Mucosa of descending colon (tissue), 3 donors: ENCODE results near the gene UNC13A. TPM values are rescaled to one million over a fixed set of nuclear protein-coding genes. Genes with fewer than 3 reads are reported as not detected.

Source experiments
- ATAC-seq: fragments of 200-7000 bp; cut with Tn5 transposase; one replicate; pipeline ENCODE4 v1.9.1; 2020; ENCODE audit warnings: mild to moderate bottlenecking, moderate library complexity
- DNase-seq, 3 donors: peaks; one replicate each; pipeline ENCODE4 v3.0.0-alpha.2; 2020
- H3K36me3 ChIP-seq: fragments of 200-600 bp; one replicate; pipeline ENCODE4 v1.8.0; 2021; ENCODE audit warnings: low read depth, mild to moderate bottlenecking
- H3K4me1 ChIP-seq: fragments of 200-600 bp; one replicate; pipeline ENCODE4 v1.8.0; 2021; ENCODE audit warnings: low read depth, mild to moderate bottlenecking
- H3K4me3 ChIP-seq: fragments of 200-600 bp; one replicate; pipeline ENCODE4 v1.8.0; 2021; ENCODE audit warnings: mild to moderate bottlenecking
- H3K9me3 ChIP-seq: fragments of 200-600 bp; one replicate; pipeline ENCODE4 v1.8.0; 2021; ENCODE audit warnings: mild to moderate bottlenecking
- intact Hi-C, 2 donors: fragments of 100-400 bp; cut with DNase I in 1 of 2; cut with micrococcal nuclease in 1 of 2; formaldehyde crosslinking; loops; one replicate each; pipeline versions ENCODE4 v1.11.0 to v1.11.1; 2022; cut with DNase I, micrococcal nuclease
- total RNA-seq, 3 donors: library from RNA; stranded (reverse); fragmentation: NEBNext Ultra II Directional in 2 of 3; extraction: Animal tissue kit (Norgen Biotek cat#: 25700) in 2 of 3; gene quantifications; one replicate each; pipeline versions ENCODE4 v1.2.1 to v1.2.4, GENCODE V29; 2021 to 2023
- TF ChIP-seq, protein P1 (sequence below): fragments of 200-600 bp; IDR thresholded peaks from one replicate; pipeline ENCODE4 v1.8.0; 2022; ENCODE audit warnings: antibody characterized with exemption, mild to moderate bottlenecking
- donor health status: DM: no; HTN: no; CAD: no; lungs with moderate emphysema.
- donor health status: DM: no; HTN: no; CAD: no.
- donor health status: DM: no; HTN: yes; CAD: no.

Gene UNC13A
- total RNA-seq, 3 donors from 2014 or later, result 0.53 to 0.85 (median 0.72) TPM

DNA sequence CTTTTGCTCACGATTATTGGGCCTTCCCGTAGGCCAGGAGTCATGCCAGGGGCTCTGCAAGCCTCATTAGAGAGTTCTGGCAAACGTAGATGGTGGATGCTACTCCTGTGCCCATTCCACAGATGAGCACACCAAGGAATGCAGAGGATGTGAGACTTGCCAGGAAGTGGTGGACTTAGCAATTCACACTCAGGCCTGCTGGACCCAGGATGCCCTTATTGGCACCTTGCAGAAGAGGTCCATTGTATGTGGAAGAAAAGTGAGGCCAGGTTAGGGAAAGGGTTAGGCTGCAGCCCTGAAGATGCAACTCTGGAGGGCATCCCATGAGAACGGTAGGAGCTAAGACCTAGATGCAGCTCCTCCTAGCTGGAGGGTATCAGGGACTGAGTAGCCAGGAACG is 5.9 kb downstream of the UNC13A start:
- ATAC-seq (no peak), DNase-seq (no peak)
- Histone ChIP-seq H3K4me3 (no peak overlapping the region), H3K36me3 (no peaks in the 10 kb centered on the region), H3K4me1 (peaks cover 4% of the 10 kb centered on the region), H3K9me3 (no peaks in the 10 kb centered on the region)
- intact Hi-C loops, result no loop called here
- TF ChIP-seq, protein P1, sequence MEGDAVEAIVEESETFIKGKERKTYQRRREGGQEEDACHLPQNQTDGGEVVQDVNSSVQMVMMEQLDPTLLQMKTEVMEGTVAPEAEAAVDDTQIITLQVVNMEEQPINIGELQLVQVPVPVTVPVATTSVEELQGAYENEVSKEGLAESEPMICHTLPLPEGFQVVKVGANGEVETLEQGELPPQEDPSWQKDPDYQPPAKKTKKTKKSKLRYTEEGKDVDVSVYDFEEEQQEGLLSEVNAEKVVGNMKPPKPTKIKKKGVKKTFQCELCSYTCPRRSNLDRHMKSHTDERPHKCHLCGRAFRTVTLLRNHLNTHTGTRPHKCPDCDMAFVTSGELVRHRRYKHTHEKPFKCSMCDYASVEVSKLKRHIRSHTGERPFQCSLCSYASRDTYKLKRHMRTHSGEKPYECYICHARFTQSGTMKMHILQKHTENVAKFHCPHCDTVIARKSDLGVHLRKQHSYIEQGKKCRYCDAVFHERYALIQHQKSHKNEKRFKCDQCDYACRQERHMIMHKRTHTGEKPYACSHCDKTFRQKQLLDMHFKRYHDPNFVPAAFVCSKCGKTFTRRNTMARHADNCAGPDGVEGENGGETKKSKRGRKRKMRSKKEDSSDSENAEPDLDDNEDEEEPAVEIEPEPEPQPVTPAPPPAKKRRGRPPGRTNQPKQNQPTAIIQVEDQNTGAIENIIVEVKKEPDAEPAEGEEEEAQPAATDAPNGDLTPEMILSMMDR, result no peak

DNA sequence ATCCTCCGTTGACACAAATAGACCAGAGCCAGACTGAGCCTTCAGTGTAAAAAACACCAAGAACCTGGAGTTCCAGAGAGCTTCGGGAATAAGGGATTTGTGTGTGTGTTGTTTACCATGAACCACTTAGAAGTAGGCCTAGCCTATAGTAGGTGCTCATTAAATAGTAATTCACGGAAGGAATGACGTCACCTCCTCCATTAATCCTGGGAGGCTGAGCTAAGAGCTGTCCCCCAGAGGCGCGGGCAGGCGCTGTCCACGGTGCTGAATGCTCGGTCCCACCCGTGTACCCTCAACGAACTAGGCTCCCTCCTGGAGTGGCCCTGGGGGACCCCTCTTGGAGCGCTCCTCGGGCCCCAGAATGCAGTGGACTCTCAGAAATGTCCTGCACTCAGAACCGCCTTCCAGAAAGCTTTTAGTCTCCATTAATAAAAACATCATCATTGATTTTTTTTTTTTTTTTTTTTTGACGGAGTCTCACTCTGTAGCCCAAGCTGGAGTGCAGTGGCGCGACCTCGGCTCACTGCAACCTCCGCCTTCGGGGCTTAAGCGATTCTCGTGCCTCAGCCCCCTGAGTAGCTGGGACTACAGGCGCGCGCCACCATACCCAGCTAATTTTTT is 6.5 kb downstream of the UNC13A start:
- Histone ChIP-seq H3K4me3 (no peak overlapping the region), H3K36me3 (no peaks in the 10 kb centered on the region), H3K4me1 (peaks cover 1% of the 10 kb centered on the region), H3K9me3 (no peaks in the 10 kb centered on the region)
- TF ChIP-seq, protein P1, result no peak
- intact Hi-C loops, result no loop called here
- ATAC-seq (no peak), DNase-seq (peak in 1 of 3 donors; percentile 30)

DNA sequence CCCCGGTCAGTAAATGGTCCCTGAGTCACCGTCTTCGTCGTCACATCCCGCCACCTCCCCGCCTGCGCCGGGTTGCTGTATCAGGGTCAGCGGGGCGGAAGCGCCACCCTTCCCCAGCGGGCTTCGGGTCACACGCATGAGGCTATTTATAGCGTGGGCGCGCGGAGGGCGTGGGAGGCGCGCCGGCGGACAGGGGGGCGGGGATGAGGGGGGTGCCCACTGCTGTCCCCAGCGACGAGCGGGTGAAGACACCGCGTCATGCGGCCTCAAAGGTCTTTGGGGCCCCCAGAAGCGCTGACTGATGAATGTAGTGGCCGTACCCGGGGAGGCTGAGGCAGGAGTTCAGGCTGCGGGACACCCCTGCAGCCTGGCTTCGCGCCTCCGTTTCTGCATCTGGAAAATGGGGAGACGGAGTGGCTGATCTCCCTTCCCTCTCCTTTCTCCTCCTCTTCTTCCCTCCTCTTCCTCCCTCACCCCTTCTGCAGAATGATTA is 7.9 kb downstream of the UNC13A start:
- intact Hi-C loops, result no loop called here
- no peak overlapping the region for H3K4me3 ChIP-seq
- no peaks in the 10 kb centered on the region for H3K9me3 ChIP-seq
- peak; percentile 30 to 65 (median 43) for DNase-seq
- no peaks in the 10 kb centered on the region for H3K4me1 ChIP-seq
- TF ChIP-seq, protein P1, result no peak
- no peaks in the 10 kb centered on the region for H3K36me3 ChIP-seq
- ATAC-seq, result peak; percentile 76

DNA sequence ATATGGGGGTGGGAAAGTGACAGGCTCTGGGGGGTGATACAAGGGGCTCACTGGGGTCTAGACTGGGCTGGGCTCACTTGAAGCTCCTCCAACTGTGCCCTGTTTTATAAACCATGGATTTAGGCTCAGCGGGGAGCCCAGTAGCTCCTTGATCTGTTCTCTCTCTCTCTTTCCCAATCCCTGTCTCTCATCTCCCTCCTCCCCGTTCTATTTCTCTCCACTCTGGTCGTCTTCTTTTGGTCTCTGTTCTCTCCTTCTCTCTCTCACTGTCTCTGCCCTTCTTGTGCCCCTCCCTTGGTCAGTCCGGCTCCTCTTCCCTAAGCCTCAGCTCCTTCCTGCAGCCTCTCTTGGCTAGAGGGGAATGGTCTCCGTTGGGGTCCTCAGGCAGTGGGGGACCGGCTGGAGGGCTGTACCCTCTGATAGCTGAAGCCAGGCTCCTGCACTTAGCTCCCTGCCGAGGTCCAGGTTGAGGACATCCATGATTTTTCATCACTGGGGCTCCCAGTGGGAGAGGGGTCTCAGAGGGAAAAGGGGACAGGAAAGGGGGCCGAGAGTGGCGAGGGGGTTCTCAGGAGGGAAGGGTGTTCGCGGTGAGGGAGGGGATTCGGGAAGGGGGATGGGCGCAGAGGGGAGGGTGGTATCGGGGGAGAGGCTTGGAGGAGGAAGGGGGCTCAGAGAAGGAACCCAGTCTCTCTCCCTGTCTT is 8.5 kb downstream of the UNC13A start:
- DNase-seq (no peak), ATAC-seq (no peak)
- intact Hi-C loops, result no loop called here
- Histone ChIP-seq H3K36me3 (no peaks in the 10 kb centered on the region), H3K4me1 (no peaks in the 10 kb centered on the region), H3K4me3 (no peak overlapping the region), H3K9me3 (no peaks in the 10 kb centered on the region)
- TF ChIP-seq, protein P1, result no peak

DNA sequence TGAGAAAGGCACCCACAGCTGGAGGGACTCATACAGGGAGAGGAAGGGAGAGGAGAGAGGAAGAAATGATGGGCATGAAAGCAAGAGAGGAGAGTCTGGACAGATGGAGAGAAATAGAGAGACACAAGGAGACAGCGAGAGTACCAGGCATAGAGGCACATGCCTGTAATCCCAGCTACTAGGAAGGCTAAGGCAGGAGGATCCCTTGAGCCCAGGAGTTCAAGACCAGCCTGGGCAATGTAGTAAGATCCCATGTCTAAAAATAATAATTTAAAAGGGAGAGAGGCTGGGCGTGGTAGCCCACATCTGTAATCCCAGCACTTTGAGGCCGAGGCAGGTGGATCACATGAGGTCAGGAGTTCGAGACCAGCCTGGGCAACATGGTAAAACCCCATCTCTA is 9.3 kb downstream of the UNC13A start:
- no peaks in the 10 kb centered on the region for H3K36me3 ChIP-seq
- H3K4me1 ChIP-seq, result no peaks in the 10 kb centered on the region
- TF ChIP-seq, protein P1, result no peak
- no peak for ATAC-seq
- H3K4me3 ChIP-seq, result no peak overlapping the region
- intact Hi-C loops, result no loop called here
- H3K9me3 ChIP-seq, result no peaks in the 10 kb centered on the region
- DNase-seq, result no peak
